Uterus (tissue), 2 donors: ENCODE measurements around the gene CDK5R1.

Source experiments
- CTCF ChIP-seq, 4 experiments: fragments of 200-600 bp in 2 of 4; fragments of 450-650 bp in 2 of 4; sonication (generic) in 2 of 4; IDR thresholded peaks; one replicate each; pipeline ENCODE4 v1.5.1; 2016 to 2019; ENCODE audit warnings: antibody characterized with exemption in 4 of 4, mild to moderate bottlenecking in 2 of 4, moderate library complexity in 1 of 4
- POLR2A ChIP-seq, 2 donors: fragments of 450-650 bp; IDR thresholded peaks; one replicate each; pipeline ENCODE4 v1.6.1; 2016; ENCODE audit warnings: antibody characterized with exemption in 2 of 2, mild to moderate bottlenecking in 1 of 2, moderate library complexity in 1 of 2

- TF ChIP-seq CTCF (IDR thresholded peaks at IDR 0.05) = no peak
- TF ChIP-seq POLR2A (IDR thresholded peaks at IDR 0.05) = no peak
Measured at GRCh38 chr17:32488604-32489180, 1.9 kb downstream of the CDK5R1 start.
